AG09319 (cell line): ENCODE measurements around the gene CDS2.

Experiments
- DNase-seq: peaks from one replicate; pipeline ENCODE4 v3.0.0-alpha.2; 2010; ENCODE audit warnings: low read depth; ENCODE audit errors: extremely low read depth
- TF ChIP-seq, protein P1 (sequence below): IDR thresholded peaks from 2 replicates; pipeline ENCODE4 v1.5.1; 2011; ENCODE audit warnings: low read depth, mild to moderate bottlenecking, inconsistent platforms, low read length, moderate library complexity

CDS2 gene

DNA sequence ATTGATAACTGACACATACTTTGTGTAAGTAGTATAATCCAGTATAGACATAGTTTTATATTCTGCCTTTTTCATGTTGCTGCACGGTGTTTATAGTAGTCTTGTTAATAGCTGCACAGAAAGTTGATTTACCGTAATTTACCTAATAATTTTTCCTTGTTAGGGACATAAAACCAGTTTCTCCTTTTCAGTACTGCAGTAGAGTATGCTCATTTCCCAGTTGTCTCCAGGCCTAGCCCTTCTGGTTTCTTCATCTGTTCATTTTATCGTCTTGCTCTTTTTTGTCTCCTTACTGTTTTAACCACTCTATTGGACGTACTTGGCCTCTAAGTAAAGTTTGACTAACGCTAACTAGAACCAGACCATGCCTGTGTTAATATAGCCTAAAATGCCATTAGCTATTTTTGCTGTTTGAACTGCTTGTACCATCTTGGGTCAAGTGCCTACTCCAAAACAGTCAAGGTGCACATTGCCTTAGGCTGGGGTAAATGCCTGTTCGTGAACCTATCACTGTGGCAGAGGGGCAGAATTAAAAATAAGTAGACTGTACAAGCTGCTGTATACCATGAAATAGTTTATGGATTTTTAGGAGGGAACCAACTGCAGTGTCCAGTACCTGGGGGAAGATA is 34.8 kb downstream of the CDS2 start:
- DNase-seq, result no peak
- TF ChIP-seq, protein P1, sequence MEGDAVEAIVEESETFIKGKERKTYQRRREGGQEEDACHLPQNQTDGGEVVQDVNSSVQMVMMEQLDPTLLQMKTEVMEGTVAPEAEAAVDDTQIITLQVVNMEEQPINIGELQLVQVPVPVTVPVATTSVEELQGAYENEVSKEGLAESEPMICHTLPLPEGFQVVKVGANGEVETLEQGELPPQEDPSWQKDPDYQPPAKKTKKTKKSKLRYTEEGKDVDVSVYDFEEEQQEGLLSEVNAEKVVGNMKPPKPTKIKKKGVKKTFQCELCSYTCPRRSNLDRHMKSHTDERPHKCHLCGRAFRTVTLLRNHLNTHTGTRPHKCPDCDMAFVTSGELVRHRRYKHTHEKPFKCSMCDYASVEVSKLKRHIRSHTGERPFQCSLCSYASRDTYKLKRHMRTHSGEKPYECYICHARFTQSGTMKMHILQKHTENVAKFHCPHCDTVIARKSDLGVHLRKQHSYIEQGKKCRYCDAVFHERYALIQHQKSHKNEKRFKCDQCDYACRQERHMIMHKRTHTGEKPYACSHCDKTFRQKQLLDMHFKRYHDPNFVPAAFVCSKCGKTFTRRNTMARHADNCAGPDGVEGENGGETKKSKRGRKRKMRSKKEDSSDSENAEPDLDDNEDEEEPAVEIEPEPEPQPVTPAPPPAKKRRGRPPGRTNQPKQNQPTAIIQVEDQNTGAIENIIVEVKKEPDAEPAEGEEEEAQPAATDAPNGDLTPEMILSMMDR, result no peak

DNA sequence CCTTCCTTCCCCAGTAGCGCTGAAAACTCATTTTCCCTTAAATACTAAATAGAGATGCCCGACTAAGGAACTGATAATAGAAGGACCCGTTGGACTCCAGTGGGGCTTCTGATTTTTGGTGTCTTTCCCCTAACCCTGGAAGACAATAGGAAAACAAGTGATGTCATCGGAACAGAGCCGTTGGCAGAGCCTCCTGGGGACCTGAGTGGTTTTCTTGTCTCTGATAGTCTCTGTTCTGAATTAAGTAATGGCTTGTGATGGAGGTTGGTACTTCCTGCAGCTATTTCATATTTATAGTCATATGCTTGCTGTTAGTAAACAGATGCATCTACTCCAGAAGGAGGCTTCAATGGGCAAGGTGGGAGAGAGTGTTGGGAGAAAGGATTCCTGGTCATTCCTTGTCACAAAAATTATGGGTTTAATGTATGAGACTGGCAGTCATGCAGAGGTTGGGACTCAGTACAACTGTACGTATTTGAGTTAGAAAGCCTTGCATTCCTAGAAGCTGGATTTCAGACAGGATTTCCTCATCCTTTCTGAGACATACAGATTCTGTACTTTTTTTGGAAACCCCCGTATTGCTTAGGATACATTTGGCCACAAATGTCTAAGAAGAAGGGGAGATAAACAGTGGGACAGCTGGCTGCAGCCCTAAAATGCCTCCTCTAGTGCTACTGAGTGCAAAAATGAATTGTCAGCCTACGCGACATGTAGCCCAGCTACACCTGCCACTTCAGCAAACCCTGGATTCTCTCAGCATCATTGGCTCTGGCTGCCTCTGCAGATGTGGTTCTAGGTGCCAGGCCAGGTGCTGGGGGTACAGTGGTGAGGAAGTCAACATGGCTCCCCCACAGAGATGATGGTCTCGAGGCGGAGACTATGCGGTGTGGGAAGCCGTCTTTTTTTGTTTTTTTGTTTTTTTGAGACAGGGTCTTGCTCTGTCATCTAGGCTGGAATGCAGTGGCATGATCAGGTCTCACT is 38.1 kb downstream of the CDS2 start:
- DNase-seq, result no peak
- TF ChIP-seq, protein P1, result no peak

DNA sequence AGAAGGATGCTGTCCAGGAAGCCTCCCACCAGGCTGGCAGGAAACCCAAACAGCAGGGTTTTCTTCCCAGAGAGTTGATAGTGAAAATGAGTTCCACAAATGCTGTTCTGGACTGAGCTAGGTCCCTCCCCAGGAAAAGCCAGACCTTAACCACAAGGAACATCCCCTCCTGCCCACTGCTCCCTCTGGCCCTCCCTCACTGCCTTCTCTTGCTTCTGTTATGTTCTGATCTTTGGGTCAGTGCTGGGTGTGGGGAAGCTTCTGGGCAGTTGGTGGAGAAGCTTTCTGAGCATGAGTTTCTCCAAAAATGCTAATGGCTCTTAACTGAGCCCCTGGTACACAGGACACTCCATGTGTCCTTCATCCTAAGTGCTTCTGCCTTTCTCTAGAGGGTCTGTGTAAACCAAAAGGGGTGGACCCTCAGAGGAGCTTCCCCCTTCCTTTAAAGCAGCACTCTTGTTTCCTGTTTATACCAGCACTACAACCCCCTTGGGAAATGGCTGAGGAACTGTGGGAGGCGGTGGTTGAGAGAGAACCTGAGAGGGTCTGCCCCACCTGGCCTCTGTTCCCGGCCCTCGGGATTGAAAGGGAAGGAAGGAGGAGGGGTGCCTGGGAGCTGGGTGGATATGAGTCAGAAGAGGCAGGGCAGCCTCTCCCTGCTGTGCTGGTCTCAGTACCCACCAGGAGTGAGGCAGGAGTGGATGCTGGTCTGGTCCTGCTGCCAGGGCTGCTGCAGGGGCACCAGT is 42.0 kb downstream of the CDS2 start:
- TF ChIP-seq, protein P1, result no peak
- DNase-seq, result no peak

DNA sequence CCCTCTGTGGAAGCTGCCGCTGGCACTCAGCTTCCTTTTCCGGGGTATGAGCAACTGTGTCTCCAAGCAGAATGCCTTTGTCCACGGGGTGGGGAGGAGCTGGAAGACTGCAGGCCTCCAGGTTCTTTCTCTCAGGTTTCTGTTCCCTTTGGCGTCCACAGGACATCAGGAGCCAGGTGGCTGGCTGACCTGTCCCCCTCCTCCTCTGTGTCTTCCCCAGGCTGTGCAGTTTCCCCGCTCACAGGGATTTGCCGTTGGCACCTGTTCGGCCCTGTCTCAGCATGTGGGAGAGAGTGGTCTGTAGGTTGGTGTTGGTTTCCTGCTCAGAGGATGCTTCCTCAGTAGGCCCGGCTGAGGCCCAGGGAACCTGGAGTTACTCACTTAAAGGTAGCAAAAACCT is 43.5 kb downstream of the CDS2 start:
- DNase-seq, result no peak
- TF ChIP-seq, protein P1, result no peak

DNA sequence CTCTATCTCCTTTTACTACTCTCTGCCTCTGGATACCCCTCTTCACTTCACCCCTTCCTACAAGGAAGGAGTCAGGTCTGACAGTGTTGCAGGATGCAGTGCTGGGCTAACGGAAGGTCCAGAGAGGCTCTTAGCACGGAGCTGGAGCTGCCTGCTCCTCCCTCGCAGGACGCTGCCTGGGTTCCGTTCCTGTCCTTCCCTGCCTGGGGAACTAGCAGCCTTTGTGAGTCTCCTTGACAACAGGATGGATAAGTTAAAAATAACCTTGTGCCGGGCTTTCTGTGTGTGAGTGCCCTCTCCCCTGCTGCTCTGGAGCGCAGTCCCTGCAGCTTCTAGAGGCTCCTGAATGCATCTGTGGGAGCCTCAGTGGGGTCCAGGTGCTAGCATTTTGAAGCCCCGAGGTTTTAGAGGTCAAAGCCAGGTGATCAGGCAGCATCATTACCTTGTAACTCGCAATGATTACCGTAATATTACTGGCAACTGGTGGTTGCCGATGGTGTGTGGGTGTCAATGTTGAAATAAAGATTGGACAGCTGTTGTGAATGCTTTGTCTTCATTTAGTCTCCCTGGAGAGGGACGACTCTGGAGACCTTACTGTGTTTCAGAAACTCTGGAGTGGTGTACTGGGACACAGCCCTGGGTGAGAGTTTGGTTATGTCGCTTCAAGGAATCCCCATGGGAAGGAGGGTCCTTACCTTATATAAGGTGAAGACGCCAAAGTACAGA is 44.4 kb downstream of the CDS2 start:
- DNase-seq, result no peak
- TF ChIP-seq, protein P1, result no peak

DNA sequence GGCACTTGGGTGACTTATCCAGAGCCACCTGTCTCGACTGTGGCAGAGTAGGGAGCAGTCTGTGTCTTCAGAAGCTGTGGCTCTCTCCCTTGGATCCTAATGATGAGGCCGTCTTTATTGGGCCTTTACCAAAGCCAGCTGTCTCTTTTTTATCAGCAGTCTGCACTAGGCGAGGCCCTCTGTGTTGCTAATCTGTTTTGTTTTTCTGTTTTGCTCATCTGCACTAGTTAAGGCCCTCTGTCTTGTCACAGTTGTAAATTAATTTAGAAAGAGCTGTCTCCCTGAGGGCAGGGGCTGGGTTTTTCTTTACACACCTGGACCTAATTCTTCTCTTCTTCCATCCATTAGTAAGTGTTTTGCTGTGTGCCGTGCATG is 45.0 kb downstream of the CDS2 start:
- DNase-seq, result no peak
- TF ChIP-seq, protein P1, result no peak
